GM23248 (cell line): ENCODE data around the gene PLA2G2E.

Experiments
- EZH2 ChIP-seq: fragments of 200-600 bp; sonication (generic); IDR thresholded peaks from 2 replicates; pipeline ENCODE4 v1.6.1; 2018; ENCODE audit warnings: antibody characterized with exemption, mild to moderate bottlenecking; ENCODE audit not compliant: insufficient read depth, poor library complexity, severe bottlenecking
- EZH2phosphoT487 ChIP-seq: fragments of 200-600 bp; sonication (generic); IDR thresholded peaks from 2 replicates; pipeline ENCODE4 v1.6.1; 2018; ENCODE audit warnings: antibody characterized with exemption, moderate library complexity, mild to moderate bottlenecking, low read depth; ENCODE audit not compliant: insufficient read depth

GRCh38 chr1:19942657-19943056, 19.2 kb upstream of the PLA2G2E start:
- TF ChIP-seq EZH2phosphoT487 (no peak), EZH2 (no peak)
